Activated CD4-positive, alpha-beta T cell treated with anti-CD3 and anti-CD28 coated beads for 24 hours (primary cell): ENCODE data around the gene ORMDL3.
"Not testable (repeated sequence)": the region's sequence is repeated elsewhere in the genome, so short reads cannot be mapped to it uniquely, and the experiment has no call there.

Source experiments
- DNase-seq, 2 donors: peaks; one replicate each; pipeline ENCODE4 v3.0.0-alpha.2; 2020; ENCODE audit warnings: low read depth in 2 of 2

The ORMDL3 gene

DNA sequence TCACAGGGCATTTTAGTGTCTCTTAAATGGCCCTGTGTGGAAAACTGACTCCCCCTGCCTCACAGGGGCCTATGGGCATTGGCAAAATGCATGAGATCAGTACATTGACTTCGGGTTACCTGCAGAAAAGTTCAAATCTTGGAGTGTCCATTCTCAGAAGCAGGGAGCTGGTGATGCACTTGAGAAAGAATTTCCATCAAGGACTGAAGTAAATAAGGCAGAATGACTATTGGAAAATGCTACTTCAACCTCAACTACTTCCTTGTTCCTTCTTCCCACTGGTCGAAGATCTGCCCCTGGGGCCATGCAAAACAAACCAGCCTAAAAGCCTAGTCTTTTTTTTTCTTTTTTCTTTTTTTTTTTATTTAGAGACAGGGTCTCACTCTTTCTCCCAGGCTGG, 21.6 kb upstream of the ORMDL3 start:
- DNase-seq = no peak

GRCh38 chr17:39948489-39948828, 21.1 kb upstream of the ORMDL3 start:
- not testable (repeated sequence) for DNase-seq

GRCh38 chr17:39946551-39947330, 19.3 kb upstream of the ORMDL3 start:
- DNase-seq = no peak

DNA sequence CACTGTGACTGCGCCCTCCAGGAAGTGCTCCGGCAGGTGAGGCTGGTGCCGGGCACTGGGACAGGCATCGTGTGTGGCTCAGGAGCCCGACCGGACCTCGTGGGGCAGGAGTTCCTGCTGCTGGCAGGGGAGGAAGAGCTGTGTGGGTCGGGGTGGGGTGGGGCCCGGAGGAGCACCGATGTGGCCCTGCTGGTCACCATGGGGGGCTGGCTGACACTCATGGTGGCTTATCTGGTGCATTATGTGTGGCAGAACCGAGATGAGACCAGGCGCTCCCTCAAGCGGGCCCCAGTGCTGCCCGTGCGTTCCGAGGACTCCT, 17.0 kb upstream of the ORMDL3 start:
- DNase-seq = no peak

DNA sequence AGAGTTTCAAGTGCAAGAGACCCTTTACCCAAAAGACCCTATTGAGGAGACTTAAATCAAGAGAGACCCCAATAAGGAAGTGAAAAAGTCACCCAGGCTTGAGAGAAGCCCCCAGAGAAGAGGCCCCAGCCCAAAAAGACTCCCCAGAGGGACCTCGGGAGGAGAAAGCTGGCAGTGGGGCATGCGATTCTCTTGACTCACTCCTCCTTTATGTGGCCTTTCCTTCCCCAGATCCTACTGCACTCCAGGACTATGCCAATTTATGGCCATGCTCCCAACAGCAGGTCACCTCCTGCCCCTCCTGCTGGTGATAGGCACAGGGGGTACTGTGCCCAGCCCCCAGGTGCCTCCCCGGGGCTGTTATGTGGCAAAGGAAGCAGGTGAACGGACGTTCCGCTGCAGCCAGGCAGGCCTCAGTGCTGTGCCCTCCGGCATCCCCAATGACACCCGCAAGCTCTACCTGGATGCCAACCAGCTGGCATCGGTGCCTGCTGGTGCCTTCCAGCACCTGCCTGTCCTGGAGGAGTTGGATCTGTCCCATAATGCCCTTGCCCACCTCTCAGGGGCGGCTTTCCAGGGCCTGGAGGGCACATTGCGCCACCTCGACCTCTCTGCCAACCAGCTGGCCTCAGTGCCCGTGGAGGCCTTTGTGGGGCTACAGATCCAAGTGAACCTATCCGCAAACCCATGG, 16.4 kb upstream of the ORMDL3 start:
- no peak for DNase-seq

GRCh38 chr17:39939588-39940419, 12.4 kb upstream of the ORMDL3 start:
- DNase-seq = peak in 1 of 2 donors; percentile 22

DNA sequence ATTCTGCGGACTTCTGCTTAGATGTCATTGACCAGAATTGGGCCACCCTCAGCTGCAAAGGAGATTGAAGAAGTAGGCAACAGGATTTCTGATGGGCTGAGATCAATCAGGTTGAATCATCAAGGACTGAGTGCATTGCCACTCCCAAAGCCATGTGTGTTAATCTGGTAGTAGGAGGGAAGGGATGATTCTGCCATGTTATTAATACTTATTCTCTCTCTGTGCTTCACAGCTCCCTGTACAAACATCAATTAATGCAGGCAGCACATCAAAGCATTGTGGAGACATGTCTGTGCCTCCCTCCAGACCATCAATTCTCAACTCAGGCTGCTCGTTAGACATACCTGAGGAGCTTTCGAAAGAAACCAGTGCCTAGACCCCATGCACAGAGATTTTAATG, 11.7 kb upstream of the ORMDL3 start:
- DNase-seq = no peak

DNA sequence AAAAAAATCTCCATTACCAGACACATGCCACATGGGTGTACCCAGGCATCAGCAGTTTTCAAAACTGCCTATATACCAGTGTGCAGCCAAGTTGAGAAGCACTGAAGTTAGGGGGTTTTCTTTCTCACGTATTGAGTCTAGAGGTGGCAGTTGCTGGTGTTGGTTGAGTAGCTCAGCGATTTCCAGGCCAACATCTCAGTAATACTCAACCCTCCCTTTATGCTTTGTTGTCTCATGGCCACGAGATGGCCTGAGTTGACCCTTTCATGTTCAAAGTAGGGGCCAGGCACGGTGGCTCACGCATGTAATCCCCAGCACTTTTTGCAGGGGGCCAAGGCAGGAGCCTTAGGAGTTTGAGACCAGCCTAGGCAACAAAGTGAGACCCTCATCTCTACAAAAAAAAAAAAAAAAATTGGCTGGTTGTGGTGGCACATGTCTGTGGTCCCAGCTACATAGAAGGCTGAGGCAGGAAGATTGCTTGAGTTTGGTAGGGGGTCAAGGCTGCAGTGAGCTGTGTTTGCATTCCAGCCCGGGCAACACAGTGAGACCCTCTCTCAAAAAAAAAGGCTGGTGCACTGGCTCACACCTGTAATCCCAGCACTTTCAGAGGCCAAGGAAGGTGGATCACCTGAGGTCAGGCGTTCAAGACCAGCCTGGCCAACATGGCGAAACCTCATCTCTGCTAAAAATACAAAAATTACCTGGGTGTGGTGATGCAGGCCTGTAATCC, 10.9 kb upstream of the ORMDL3 start:
- no peak for DNase-seq

DNA sequence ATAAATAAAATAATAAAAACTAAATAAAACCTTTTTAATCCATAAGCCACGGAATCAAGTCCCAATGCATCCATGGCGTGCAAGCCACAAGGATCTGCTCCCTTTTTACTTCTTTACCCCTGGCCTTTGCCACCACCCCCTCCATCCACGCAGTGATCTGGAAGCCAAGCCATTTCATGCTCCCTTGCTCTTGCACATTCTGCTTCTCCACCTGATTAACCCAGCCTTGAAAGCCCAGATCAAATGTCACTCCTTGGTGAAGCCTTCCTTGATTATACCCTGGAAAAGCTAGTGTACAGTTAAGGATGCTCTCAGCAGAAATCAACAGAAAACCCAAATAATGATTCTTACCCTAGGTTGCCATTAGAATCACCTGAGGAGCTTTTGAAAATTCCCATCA, 10.0 kb upstream of the ORMDL3 start:
- DNase-seq = no peak

DNA sequence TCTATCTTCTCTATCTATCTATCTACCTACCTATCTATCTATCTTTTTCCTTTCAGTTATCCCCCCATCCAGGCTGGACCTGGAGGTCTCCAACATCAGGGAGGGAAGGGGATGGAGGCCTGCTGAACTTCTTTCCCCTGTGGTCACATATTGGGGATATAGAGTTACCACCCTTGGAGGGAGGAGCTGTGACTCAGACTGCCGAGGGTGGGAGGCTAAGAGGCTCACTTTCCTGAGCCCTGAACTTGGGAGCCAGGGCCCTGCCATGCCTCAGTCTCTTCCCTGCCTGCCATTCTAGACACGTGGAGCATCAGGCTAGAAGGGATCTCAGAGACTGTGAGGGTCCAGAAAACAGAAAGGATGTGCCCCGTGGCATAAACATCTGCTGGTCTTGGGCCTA, 8.5 kb upstream of the ORMDL3 start:
- DNase-seq = no peak

DNA sequence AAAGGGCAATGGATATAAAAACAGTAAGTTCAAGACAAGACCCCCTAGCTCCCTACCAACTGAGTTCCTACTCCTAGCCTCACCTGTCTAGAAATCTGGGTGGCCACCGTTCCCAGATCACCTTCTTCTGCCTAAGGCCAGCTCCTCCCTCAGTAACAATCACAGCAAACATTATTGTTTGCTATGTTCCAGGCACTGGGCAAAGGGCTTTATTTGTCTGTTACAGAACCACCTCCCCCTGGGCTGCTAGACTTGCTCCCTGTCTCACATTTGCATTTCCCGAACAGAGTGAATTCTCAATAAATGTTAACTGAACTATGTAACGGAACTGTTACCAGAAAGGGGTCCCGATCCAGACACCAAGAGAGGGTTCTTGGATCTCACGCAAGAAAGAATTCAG, 6.9 kb upstream of the ORMDL3 start:
- no peak for DNase-seq

GRCh38 chr17:39933912-39934311, 6.5 kb upstream of the ORMDL3 start:
- no peak for DNase-seq

GRCh38 chr17:39929646-39930407, 2.4 kb upstream of the ORMDL3 start:
- DNase-seq = no peak

DNA sequence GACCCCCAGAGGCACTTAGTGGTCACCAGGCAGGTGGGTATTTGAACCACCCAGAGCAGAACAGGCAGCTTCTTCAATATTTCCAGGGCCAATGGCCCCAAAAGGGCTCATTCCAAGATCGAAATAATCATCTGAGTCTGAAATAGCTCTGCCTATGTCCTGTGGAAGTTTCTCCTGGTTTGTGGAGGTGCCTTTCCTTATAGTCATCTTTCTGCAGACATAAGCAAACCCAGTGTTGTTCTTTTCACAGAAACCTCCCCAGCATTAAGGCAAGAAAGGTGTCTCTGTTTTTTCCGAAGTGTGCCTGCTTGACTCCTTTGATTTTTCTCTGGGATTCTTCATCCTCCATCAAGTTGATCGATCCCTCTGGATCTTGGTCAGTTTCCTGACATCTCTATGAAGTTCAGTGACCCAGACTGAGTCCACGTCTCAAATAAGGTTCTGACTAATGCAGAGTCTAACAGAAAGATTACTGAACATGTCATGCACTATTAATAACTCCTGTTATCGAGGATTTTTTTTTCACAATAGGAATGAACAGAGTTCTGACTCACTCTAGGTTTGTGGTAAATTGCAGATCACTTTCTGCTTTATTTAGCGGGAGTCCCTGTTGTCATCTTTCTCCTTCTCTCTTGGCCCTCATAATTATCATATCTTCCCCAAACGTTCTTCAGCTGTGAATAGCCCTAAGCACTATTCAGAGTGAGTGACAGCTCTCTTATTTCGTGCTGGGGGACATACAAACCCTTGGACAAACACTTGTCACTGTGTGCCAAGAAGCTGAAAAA, 1.7 kb upstream of the ORMDL3 start:
- no peak for DNase-seq

GRCh38 chr17:39927929-39928857, 792 bp upstream of the ORMDL3 start:
- no peak for DNase-seq

DNA sequence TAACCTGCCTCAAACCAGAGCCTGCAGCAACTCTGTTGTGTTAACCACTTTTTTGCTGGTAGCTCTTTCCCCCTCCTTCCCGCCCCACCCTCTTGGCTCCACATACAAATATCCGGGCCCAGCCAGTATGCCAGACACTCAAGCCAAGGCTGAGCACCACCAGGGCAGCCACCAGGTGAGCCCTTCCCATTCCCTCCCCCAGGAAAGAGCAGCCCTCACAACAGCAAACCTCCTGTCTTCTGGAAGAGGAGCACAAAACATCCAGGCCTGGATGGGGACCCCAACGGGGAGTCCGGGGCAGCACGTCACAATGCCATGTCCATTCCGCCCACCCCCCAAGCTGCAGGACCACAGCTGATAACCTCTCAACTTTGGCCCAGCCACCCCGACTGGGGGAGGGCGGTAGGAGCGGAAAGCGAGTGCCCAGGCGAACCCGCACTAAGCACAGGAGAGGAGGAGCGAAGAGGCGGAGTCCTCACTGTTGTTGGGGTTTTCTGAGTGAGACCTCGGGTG, 757 bp downstream of the ORMDL3 start:
- peak in 1 of 2 donors; percentile 41 for DNase-seq

- no peak for DNase-seq
These were observed 1.2 kb downstream of the ORMDL3 start for GRCh38 chr17:39926135-39926587.

DNA sequence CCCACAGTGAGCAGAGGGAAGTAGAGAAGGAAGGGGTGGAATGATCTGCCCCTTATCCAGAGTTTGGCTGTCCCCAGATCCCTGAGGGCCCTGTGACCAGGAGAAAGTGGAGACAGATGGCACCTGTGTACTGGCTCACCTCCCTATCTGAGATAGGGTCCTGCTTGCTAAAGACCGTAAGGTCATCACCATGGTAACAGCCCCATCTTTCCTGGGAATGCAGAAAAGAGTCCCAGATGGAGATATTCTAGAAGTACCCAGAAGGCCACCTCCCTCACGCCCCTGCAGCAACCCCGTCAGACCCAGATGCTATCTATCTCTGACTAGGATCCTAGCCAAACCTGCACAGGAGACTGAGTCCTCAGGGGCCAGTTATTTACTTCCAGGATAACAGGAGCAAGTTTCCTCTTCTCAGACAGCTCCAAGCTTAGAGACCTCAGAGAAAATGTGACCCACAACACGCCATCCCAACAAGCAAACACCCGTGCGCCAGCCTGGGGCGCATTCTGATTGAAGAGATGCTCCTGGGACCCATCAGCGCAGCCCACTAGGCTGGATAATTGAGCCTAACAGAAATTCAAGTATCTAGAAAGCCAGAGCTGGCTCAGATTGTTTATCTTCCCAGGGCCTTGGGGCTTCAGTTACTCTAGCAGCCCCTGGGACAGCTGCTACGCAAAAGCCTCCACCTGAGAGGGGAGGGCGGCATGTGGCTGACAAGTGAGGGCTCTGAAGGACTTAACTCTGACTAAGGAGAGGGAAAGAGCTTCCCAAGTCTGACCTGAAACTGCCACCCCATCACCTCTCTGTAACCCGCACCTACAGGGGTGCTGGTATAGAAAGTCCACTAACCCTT, 1.9 kb downstream of the ORMDL3 start:
- DNase-seq = no peak
